GM06990 (cell line): Measurements from ENCODE around the gene DOC2B.
"Not testable (repeated sequence)": the region's sequence is repeated elsewhere in the genome, so short reads cannot be mapped to it uniquely, and the experiment has no call there.

Source experiments
- DNase-seq: peaks from one replicate; pipeline ENCODE4 v3.0.0-alpha.2; 2011; ENCODE audit not compliant: insufficient read length; ENCODE audit errors: extremely low read depth
- H3K27me3 ChIP-seq: replicated peaks from 2 replicates; pipeline ENCODE4 v1.6.0; 2011; ENCODE audit warnings: low read length; ENCODE audit not compliant: control insufficient read depth, insufficient read depth
- H3K36me3 ChIP-seq: 2 replicates; pipeline ENCODE4 v1.5.1; 2011; ENCODE audit warnings: low read length; ENCODE audit not compliant: control insufficient read depth, insufficient read depth
- H3K4me3 ChIP-seq: replicated peaks from 2 replicates; pipeline ENCODE4 v1.5.1; 2011; ENCODE audit warnings: low read depth, mild to moderate bottlenecking, control low read depth, low read length
- CTCF ChIP-seq: IDR thresholded peaks from 2 replicates; pipeline ENCODE4 v1.5.1; 2011; ENCODE audit warnings: low read length, control low read depth, mild to moderate bottlenecking, inconsistent platforms; ENCODE audit not compliant: insufficient read depth, poor library complexity, severe bottlenecking

DOC2B gene

GRCh38 chr17:213286-214105 is 32.0 kb upstream of the DOC2B start:
- no peak for TF ChIP-seq CTCF
- DNase-seq = no peak

GRCh38 chr17:210402-210801 is 29.0 kb upstream of the DOC2B start:
- no peak for TF ChIP-seq CTCF
- DNase-seq = no peak
- H3K36me3 ChIP-seq = no peaks in the 10 kb centered on the region
- no peaks in the 10 kb centered on the region for H3K27me3 ChIP-seq
- H3K4me3 ChIP-seq = no peak overlapping the region

More at GRCh38 chr17:213286-214105, 32.0 kb upstream of the DOC2B start:
- H3K36me3 ChIP-seq = no peaks in the 10 kb centered on the region
- H3K27me3 ChIP-seq = no peaks in the 10 kb centered on the region
- no peak overlapping the region for H3K4me3 ChIP-seq

- H3K36me3 ChIP-seq = no peaks in the 10 kb centered on the region
- no peak for DNase-seq
- TF ChIP-seq CTCF = no peak
- no peak overlapping the region for H3K4me3 ChIP-seq
- H3K27me3 ChIP-seq = no peaks in the 10 kb centered on the region
Measured at GRCh38 chr17:208429-208828, 27.0 kb upstream of the DOC2B start.

- no peak overlapping the region for H3K4me3 ChIP-seq
- H3K36me3 ChIP-seq = no peaks in the 10 kb centered on the region
- no peaks in the 10 kb centered on the region for H3K27me3 ChIP-seq
- TF ChIP-seq CTCF = no peak
- DNase-seq = no peak
Measured at GRCh38 chr17:207775-208174, 26.3 kb upstream of the DOC2B start.

GRCh38 chr17:206941-207560 is 25.6 kb upstream of the DOC2B start:
- no peak overlapping the region for H3K4me3 ChIP-seq
- TF ChIP-seq CTCF = no peak
- no peaks in the 10 kb centered on the region; the same call in 1 of the 2 replicates for H3K27me3 ChIP-seq
- H3K36me3 ChIP-seq = no peaks in the 10 kb centered on the region
- no peak for DNase-seq

GRCh38 chr17:206484-206883 is 25.0 kb upstream of the DOC2B start:
- H3K36me3 ChIP-seq = not testable (repeated sequence)

More at GRCh38 chr17:206484-206883, 25.0 kb upstream of the DOC2B start:
- not testable (repeated sequence) for H3K27me3 ChIP-seq, DNase-seq, H3K4me3 ChIP-seq
